ENCODE data around the gene GTPBP3. TPM values are rescaled to one million over a fixed set of nuclear protein-coding genes. Genes with fewer than 3 reads are reported as not detected.

GTPBP3 gene
- total and polyA plus RNA-seq, 9 of the 15 experiments (the other 6 are each of a cell fraction or from before 2014, with no cell fraction given): 4.9 to 124 (median 22.6) TPM

DNA sequence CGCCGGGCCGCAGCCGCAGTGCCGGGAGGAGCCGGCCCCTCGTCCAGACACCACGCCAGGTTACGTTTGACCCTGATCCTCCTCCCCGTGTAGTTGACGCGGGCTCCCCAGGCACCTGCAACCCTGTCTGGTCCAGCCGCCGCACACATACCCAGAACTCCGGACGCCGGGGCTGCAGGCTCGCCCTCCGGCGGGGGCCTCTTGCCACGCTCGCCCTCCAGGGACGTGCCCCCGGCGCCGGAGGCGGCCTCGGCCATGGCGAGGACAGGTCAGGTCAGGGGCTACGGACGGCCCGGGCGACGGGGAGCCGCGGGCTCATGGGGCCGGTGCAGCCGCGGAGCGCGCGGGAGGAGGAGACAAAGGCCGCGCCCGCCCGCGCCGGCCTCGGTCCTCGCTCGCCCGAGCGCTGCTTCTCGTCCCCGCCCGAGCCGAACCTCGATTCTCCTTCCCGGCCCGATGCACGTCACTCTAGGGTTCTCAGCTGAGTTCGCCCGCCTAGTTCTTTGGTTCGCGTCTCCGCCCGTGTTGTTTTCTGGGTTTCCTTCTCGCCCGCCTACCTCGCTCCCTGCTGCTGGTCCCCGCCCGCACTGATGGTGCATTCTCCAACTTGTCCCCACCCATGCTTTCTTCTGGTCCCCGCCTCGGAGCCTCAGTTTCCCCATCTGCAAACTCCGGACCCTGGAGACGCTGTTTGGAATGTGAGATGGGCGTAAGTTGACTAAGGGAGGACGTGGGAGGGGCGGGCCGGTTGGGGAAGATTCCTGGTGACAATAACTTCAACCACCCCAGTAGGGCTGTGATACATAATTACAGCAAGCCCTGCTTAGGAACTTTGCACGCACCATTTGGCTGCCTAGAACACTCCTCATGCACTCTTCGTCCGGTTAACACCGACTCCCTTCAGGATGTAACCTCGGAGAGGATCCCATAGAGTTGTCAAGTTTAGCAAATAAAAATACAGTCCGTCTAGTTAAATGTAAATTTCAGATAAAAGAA lies 2.6 kb upstream of the GTPBP3 start, which contains the start of gene ANO8 (continued):
- TF ChIP-seq, protein P1, sequence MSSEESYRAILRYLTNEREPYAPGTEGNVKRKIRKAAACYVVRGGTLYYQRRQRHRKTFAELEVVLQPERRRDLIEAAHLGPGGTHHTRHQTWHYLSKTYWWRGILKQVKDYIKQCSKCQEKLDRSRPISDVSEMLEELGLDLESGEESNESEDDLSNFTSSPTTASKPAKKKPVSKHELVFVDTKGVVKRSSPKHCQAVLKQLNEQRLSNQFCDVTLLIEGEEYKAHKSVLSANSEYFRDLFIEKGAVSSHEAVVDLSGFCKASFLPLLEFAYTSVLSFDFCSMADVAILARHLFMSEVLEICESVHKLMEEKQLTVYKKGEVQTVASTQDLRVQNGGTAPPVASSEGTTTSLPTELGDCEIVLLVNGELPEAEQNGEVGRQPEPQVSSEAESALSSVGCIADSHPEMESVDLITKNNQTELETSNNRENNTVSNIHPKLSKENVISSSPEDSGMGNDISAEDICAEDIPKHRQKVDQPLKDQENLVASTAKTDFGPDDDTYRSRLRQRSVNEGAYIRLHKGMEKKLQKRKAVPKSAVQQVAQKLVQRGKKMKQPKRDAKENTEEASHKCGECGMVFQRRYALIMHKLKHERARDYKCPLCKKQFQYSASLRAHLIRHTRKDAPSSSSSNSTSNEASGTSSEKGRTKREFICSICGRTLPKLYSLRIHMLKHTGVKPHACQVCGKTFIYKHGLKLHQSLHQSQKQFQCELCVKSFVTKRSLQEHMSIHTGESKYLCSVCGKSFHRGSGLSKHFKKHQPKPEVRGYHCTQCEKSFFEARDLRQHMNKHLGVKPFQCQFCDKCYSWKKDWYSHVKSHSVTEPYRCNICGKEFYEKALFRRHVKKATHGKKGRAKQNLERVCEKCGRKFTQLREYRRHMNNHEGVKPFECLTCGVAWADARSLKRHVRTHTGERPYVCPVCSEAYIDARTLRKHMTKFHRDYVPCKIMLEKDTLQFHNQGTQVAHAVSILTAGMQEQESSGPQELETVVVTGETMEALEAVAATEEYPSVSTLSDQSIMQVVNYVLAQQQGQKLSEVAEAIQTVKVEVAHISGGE (CRISPR knock-in tag; IDR thresholded peaks at IDR 0.05): peak in 1 of 3 experiments; percentile 96; a peak in 4 of 6 replicates
- TF ChIP-seq ZNF445 (CRISPR knock-in tag; IDR thresholded peaks at IDR 0.05; ENCODE audit: low read depth) (no peak), ZKSCAN8 (CRISPR knock-in tag; IDR thresholded peaks at IDR 0.05) (0 out of 2 replicates have a peak, but pooled peaks have one; percentile 29)
- TF ChIP-seq, protein P2, sequence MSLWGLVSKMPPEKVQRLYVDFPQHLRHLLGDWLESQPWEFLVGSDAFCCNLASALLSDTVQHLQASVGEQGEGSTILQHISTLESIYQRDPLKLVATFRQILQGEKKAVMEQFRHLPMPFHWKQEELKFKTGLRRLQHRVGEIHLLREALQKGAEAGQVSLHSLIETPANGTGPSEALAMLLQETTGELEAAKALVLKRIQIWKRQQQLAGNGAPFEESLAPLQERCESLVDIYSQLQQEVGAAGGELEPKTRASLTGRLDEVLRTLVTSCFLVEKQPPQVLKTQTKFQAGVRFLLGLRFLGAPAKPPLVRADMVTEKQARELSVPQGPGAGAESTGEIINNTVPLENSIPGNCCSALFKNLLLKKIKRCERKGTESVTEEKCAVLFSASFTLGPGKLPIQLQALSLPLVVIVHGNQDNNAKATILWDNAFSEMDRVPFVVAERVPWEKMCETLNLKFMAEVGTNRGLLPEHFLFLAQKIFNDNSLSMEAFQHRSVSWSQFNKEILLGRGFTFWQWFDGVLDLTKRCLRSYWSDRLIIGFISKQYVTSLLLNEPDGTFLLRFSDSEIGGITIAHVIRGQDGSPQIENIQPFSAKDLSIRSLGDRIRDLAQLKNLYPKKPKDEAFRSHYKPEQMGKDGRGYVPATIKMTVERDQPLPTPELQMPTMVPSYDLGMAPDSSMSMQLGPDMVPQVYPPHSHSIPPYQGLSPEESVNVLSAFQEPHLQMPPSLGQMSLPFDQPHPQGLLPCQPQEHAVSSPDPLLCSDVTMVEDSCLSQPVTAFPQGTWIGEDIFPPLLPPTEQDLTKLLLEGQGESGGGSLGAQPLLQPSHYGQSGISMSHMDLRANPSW (CRISPR knock-in tag; IDR thresholded peaks at IDR 0.05): no peak; the same call in 1 of the 2 replicates
- TF ChIP-seq, protein P3, sequence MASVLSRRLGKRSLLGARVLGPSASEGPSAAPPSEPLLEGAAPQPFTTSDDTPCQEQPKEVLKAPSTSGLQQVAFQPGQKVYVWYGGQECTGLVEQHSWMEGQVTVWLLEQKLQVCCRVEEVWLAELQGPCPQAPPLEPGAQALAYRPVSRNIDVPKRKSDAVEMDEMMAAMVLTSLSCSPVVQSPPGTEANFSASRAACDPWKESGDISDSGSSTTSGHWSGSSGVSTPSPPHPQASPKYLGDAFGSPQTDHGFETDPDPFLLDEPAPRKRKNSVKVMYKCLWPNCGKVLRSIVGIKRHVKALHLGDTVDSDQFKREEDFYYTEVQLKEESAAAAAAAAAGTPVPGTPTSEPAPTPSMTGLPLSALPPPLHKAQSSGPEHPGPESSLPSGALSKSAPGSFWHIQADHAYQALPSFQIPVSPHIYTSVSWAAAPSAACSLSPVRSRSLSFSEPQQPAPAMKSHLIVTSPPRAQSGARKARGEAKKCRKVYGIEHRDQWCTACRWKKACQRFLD (CRISPR knock-in tag; IDR thresholded peaks at IDR 0.05): no peak
- TF ChIP-seq, protein P4, sequence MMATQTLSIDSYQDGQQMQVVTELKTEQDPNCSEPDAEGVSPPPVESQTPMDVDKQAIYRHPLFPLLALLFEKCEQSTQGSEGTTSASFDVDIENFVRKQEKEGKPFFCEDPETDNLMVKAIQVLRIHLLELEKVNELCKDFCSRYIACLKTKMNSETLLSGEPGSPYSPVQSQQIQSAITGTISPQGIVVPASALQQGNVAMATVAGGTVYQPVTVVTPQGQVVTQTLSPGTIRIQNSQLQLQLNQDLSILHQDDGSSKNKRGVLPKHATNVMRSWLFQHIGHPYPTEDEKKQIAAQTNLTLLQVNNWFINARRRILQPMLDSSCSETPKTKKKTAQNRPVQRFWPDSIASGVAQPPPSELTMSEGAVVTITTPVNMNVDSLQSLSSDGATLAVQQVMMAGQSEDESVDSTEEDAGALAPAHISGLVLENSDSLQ (IDR thresholded peaks at IDR 0.05): peak; percentile 97
